C4-2B (cell line): ENCODE measurements around the gene XPR1.

Experiments used
- ZFX ChIP-seq: fragments of 450-650 bp; IDR thresholded peaks from 2 replicates; pipeline ENCODE4 v1.6.1; 2017
- TF ChIP-seq, protein P1 (sequence below): fragments of 450-650 bp; conservative IDR thresholded peaks from 2 replicates; pipeline ENCODE4 v1.5.1; 2017; ENCODE audit warnings: mild to moderate bottlenecking

- TF ChIP-seq, protein P1, sequence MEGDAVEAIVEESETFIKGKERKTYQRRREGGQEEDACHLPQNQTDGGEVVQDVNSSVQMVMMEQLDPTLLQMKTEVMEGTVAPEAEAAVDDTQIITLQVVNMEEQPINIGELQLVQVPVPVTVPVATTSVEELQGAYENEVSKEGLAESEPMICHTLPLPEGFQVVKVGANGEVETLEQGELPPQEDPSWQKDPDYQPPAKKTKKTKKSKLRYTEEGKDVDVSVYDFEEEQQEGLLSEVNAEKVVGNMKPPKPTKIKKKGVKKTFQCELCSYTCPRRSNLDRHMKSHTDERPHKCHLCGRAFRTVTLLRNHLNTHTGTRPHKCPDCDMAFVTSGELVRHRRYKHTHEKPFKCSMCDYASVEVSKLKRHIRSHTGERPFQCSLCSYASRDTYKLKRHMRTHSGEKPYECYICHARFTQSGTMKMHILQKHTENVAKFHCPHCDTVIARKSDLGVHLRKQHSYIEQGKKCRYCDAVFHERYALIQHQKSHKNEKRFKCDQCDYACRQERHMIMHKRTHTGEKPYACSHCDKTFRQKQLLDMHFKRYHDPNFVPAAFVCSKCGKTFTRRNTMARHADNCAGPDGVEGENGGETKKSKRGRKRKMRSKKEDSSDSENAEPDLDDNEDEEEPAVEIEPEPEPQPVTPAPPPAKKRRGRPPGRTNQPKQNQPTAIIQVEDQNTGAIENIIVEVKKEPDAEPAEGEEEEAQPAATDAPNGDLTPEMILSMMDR: no peak
- TF ChIP-seq ZFX: no peak
Observed at GRCh38 chr1:180899262-180899661, 267.4 kb downstream of the XPR1 start.
